Stimulated activated CD8-positive, alpha-beta memory T cell treated with anti-CD3 and anti-CD28 coated beads, Interleukin-12 subunit alpha, Interleukin-12 subunit beta, amount 100 ng/mL, for 1 hour (primary cell): ENCODE data around the gene CORO2A.
"Not testable (repeated sequence)": the region's sequence is repeated elsewhere in the genome, so short reads cannot be mapped to it uniquely, and the experiment has no call there.

Experiments used
- DNase-seq: peaks from one replicate; pipeline ENCODE4 v3.0.0-alpha.2; 2020; ENCODE audit warnings: low read depth

Gene CORO2A

DNA sequence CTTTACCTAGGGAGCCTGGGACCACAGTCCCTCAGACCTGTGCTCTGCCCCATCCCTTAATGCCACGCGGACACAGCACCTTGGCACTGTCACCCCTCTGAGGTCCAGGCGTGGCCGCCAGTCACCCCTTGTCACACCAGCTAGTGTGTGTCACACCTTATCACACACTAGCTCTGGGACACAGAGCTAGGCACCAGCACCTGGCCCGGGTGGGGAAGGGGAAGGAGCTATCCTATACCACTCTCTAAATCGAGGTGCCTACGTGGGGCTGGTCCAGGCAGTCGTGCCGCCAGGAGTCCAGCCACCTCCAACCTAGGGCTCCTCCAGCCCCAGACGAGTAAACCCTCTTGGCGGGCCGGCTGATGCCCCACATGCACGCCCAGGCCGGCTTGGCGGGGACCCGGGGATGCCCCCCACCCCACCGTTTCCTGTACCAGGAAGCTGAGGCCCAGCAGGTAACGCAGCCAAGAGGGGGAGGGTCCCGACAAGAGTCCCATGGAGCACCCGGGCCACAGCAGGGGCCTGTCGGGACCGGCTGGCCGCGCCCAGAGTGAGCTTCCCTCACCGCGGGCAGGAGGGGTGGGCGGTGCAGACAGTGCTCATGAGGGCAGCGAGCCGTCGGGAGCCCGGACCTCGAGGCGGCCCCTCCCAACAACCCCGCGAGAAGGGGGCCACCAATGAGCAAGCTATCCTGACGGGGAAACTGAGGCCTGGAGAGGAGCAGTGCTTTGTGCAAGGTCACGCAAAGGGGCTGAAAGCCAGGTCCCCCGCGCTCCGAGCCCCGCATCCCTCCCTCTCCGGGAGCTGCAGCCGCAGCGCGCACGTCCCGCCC, 550 bp downstream of the CORO2A start:
- DNase-seq, result no peak

DNA sequence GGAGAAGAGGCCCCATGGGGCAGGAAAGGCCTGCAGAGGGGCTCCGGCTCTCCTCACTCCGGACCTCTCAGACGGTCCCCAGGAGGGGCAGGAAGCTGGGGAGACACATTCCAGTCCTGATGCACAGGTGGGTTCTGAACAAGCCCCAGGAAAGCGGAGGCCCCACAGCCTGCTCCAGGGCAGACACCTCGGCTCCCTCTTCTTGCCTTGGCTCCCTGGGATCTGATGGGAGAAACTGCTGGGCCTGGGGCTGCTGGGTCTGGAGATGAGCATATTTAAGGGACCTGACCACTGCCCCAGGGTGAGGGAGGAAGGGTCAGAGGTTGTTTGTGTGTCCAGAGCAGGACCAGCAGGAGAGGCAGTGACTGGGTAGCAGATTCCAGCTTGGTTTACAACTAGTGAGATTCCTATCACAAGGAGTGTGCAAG, 1.2 kb downstream of the CORO2A start:
- DNase-seq, result no peak

DNA sequence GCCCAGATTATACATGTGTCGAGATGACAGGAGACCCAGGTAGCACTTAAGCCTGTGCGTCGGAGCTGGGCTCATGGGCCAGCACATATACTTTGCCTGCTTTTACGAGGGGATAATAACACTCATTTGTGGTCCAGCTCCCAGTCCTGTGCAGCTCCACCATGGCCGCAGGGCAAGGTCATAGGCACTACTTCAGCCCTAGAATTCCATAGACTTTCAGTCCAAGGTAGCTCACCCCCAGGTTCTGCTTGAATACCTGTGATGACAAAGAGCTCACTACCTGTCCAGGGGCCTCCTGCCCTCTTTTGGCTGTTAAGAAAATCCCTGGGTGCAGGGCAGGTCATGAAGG, 1.7 kb downstream of the CORO2A start:
- no peak for DNase-seq

DNA sequence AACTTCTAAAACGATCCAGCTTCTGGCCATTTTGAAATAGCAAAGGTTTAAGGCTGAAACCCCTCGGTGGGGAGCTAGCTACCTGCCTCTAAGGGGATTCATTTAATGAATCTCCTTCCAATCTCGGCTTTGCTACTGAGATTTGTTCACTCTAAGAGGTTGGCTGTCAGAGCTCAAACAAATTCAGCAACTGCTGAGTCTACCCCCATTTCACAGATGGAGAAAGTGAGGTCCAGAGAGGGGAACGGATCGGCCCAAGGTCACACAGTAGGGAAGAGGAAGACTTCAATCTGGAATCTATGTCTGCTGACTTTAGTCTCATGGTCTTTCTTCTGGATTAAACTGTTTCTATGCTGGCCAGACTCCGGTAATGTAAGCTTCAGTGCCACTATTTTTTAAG, 3.0 kb downstream of the CORO2A start:
- no peak for DNase-seq

DNA sequence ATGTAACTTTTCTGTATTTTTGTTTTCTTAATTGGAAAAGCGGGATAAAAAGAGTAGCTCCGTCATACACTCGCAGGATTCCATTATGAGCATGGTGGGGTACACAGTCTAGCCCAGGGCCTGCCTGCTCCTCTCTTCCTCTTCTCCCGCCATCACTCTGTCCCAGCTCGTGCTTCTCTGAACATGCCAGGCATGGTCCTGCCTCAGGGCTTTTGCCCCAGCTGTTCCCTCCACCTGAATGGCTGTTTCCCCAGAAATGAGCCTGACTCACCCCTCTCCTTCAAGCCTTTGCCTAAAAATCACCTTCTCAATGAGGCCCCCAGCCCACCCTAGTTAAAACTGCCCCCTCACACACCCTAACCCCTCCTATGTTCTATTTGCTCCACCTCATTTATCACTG, 4.5 kb downstream of the CORO2A start:
- no peak for DNase-seq

DNA sequence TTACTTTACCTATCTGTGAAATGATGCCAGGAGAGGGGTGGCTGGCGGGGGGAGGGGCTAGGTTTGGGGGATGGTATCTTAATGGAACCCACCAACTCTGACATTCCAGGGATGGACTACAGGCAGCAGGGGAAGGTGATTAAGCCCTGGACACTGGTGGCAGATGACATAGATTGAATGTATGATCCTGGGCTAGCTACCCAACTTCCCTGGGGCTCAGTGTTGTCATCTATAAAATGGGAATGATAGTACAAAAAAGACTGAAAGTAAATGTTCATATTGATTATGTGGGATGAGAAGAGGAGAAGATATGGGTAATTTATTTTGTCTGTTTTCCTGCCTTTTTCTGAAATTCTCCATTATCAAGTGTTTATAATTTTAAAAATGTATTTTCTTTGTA, 6.2 kb downstream of the CORO2A start:
- no peak for DNase-seq

DNA sequence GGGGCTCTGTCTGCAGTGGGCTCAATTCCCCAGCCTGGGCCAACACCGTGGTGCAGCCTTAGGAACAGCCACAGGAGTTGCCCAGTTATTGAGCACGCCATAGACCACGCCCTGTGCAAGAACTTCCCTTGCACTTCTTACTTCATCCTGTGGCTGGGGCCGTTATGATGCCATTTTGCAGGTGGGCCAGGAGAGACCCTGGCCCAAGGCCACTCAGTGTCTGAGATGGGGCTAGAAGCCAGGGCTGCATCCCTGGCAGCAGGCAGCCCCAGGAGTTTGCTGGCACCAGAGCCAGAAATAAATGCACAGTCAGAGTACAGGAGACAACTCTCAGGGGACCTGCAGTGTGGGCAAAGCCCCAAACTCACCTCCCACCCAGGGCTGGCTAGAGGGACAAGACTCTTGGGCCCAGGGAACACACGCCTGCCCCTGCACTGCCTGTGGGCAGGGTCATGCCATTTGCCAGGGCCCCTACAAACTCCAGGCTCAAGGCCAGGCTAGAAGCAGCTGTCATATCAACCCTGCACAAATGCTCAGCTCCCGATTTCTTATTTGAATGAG, 6.7 kb downstream of the CORO2A start:
- DNase-seq, result no peak

DNA sequence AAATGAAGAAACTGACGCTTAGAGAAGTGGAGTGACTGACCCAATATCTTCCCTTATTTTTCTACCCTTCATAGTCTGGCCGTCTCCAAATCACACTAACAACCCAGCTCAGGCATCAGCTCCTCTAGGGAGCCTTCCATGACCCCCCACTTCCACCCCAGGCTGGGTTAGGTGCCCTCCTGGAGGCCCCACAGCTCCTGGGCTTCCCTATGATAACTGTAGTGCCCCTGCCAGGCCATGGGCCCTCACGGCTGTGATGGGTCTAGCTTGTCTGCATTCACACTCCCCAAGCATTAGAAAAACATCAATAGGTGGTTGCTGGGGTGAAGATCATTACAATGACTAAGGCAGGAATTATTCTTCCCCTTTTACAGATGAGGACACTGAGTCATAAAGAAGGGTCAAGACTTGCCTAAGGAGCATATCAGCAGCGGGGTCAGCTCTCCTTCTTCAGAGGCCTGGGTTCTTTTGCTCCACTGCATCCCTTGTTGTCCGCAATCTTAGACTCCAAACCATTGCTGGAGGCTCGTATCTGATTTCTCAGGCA, 7.3 kb downstream of the CORO2A start:
- DNase-seq, result no peak

DNA sequence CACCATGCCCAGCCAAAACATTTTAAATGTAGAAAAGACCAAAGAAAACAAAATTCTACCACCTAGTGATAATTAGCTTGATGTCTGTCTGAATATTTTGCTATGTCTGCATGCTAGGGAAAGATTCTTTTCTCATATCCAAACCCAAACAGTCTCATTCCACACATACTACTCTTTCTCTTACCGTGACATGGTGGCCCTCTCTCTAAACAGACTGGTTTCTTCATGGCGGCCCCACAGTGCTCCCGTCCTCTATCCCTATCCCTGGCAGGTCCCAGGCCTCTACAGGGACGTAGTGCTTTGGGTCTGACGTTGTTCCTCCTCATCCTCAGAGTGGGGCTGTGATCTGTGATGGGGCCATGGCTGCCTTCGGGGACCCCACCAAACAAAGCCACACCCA, 8.1 kb downstream of the CORO2A start:
- DNase-seq, result no peak

DNA sequence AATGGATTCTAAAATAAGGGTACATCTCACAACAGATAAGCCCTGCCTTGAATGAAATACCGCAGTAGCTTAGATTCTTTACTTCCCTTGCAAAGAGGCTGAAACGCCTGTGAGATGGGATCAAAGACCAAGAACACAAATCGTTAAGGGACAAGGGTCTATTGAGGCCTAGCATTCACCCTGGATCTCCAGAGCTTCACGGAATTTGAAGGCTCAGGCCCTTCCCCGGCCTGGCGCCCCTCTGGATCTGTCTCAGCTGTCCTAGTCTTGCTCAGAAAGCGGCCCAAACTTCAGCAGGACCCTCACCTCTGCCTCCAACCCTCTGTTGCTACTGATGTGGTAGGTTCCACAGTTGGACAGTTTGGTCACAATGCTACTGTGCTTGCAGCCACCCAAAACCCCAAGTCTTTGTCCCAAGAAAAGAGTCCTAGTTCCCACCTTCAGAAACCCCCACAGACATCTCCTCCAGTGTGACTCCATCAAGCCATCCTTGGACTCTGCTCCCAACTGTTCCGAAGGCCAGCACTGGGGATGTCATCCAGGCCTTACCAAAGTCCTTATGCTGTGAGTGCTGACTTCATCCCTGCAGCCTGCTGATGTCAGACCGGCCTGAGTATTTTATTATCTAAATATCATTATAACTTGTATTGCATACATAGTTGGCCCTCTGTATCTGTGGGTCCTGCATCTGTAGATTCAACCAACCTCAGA, 9.4 kb downstream of the CORO2A start:
- DNase-seq, result no peak

DNA sequence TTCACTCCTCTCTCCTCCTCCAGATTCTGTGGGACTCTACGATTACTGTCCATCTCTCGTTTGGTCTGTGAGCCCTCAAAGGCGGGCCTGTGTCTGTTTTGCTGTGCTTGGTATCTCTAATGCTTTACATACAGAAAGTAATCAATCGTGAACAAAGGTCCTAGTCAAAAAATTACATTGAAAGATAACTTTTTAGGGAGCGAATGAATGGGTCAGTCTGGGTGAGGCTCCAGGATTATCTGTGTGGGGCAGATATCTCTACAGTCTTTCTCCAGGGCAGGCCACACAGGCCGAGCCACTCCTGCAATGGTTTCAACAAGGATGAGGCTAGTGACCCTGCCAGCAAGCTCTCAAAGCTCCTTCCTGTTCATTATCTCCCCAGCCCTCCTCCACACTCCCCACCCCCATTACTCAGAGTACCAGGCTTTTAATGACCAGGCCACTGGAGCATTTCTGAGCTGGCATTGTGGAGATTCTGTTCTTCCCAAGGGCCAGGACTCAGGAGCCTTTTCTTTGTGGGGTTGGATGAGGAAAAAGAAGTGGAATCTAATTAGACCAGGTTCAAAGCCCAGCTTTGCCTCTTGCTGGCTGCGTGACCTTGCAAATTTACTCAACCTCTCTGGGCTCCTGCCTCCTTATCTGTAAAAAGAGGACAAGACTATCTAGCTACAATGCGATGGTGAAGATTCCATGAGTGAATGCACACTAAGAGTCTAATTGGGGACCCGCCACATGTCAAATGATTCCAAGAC, 10.2 kb downstream of the CORO2A start:
- DNase-seq, result no peak

DNA sequence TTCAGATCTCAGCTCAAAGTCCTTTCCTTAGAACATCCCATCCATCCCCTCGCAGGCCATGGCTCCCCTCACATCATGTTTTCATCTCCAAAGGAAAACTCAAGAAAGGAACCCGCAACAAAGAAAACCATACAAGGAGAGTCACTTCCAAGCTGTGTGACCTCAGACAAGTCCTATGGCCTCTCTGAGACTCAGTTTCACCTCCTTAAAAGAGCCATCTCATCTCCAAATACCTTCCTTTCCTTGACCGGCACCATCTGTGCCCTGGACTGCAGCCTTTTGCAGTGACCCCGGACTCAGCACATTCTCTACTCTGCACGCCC, 10.7 kb downstream of the CORO2A start:
- no peak for DNase-seq

DNA sequence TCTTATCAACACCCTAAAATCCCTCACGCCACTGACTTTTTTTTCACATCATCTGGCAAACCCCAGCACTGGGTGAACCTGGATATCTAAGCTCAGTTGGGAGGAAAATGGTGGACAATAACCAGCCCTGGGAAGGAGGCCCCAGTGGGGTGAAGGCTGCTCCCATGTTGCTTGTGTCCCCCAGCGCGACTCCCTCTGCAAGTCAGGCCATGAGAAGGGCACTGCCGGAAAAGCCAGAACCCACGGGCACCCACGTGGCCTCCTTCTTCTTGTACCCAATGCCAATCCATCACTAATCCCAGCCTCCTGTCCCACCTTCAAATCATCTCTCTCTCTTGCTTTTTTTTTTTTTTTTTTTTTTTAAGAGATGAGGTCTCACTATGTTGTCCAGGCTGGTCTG, 11.4 kb downstream of the CORO2A start:
- DNase-seq, result no peak

DNA sequence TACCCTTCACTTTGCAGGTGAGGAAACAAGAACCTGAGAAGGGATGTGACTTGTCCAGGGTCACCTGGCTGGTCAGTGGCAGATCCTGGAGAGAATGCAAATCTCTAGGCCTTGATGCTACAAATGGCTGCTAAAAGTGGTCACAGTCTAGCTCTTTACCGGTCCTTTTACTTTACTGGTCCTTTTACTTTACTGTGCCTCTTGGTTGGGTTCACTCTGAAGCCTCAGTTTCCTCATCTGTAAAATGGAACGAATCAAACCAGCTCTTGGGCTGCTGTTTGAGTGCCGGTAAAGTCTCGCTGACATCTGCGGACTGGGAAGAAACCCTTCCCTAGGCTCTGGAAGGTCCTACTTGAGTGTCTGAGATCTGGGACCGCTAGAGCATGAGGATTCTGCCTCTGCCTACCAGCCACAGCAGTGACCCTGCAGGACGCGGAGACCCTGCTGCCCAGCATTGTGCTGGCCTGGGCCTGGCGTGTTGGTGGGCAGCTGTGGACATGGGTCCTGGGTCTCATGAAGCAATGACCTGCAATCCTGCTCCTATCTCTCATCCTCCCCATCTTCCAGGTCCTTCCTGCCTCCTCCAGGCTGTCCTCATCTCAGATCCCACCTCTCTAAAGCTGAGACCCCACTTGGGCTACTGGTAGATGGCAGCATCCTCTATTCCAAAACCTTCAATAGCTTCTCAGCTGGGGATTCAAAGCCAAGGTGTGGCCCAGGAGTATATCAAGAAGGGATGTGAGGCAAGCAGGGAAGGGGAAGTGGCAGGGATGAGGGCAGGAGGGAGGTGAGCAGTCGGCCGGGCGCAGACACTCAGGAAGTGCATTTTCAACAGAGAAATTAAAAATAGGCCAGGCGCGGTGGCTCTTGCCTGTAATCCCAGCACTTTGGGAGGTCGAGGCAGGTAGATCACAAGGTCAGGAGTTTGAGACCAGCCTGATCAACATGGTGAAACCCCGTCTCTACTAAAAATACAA, 13.3 kb downstream of the CORO2A start:
- no peak for DNase-seq

DNA sequence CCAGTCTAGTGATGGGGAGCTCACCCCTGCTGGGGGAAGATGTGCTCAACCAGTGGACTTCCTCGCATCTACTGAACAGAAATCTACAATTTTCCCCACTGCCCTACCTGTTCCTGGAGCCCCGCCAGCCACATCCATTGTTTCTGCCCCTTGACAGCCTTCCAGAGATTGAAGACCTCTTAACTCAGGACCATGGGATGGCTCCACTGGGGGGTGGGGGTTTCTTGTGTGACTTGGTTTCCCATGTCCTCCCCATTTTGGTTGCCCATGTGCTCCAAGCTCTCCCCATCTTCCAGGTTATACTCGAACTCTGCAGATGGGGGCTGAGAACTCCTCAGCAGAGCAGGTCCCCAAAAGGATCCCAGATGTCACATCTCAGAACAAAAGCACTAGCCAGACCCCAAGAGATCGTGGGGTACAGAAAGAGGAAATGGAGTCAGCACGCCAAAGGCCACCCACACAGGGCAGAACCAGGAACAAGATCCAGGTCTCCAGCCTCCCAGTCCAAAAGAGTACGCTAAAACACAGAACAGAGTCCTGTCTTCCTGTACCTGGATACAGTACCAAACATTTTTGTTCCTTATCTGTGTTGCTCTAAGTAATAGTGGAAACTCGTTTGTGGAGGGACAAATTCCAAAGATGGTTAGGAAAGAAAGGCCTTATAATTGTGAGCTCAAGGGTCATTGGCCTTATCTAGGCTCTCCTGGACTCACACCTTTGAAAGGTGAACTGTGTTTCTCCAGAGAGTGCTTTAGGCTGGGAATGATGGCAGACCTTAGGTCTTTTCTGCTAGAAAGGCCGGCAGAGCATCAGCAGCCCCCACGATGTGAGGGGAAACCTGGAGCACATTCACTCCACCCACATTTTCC, 15.8 kb downstream of the CORO2A start:
- no peak for DNase-seq

DNA sequence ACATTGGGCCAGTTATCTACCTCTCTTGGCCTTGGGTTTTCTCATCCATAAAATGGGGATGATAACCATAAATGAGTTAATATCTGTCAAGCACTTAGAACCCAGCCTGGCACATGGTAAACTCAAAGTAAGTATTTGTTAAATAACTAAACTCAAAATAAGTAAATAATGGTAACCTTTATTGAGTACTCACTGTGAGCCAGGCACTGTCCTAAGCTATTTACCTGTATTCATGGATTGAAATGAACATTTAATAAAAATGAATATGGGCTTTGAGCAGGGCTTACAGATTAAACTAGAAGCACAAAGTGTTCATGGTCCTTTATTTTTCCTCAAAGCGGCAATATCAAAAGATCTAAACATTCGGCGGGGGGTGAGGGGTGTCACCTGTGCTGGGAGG, 16.7 kb downstream of the CORO2A start:
- no peak for DNase-seq

DNA sequence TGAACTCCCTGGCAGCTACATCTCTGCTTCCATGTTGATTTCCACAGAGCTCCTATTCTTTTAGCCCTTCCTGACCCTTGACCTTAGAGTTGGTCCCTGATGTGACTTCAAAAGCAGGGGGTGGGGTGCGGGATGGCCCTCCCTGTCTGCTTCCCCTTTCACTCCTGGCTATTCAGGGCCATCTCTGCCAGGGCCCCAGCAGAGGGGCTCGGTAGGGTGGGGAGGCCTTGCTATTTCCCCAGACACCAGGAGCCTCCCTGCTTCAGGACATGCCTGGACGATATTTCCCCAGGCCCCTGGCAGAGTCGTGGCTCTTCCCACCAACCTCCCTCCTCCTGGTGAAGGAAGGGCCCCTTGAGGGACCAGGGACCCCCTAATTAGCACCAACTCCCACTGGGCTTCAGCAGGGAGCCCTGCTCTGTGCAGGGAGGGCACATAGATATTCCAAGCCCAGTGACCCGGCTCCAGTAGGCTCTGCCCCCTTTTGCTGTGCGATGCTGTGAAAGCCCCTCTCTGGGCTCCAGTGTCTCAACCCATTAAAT, 17.3 kb downstream of the CORO2A start:
- DNase-seq, result no peak

DNA sequence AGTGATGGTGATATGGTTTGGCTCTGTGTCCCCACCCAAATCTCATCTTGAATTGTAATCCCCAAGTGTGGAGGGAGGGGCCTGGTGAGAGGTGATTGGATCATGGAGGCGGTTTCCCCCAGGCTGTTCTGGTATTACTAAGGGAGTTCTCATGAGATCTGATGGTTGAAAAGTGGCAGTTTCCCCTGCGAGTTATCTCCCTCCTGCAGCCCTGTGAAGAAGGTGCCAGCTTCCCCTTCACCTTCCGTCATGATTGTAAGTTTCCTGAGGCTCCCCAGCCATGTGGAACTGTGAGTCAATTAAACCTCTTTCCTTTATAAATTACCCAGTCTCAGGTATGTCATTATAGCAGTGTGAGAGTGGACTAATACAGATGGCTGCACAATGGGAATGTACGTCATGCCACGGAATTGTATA, 17.9 kb downstream of the CORO2A start:
- DNase-seq, result not testable (repeated sequence)

DNA sequence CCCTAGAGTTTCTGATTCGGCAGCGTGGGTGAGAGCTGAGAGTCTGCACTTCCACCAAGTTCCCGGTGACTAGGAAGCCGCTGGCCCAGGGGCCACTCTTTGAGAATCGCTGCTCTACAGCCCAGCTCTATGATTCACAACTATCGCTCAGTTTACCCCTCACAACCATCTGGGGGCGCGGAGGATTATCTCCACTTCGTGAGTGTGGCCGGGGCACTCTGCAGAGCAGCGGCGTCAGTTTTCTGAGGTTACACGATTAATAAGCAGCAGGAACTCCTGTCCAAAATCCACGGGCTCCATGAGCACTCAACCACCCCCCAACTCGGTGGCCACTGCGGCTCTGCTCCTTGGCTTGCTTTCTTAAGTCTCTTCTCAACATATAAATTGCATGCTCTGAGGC, 19.3 kb downstream of the CORO2A start:
- no peak for DNase-seq

DNA sequence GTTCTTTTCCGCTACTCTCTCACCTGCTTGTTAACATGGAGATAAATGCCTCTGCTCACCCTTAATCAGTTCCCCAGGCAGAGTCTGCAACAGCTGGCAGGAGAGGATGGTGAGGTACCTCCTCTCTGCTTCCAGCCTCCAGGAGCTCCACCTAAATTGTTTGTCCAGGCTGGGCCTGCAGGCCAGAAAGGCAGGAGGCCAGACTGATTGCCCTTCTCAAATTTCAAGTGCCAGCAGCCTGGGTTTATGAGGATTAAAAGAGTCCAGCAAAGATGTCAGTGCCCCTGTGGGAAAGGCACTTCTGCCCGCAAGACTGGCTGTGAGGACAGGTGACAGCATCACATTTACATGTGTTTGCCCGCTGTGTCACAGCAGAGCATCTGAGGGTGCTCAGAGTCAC, 19.8 kb downstream of the CORO2A start:
- DNase-seq, result no peak
